ENCODE measurements around the gene TERT.
A peak's percentile ranks its signal among the peaks of the same experiment; 100 is the strongest.

TERT gene

GRCh38 chr5:1338506-1339070 lies 43.7 kb upstream of the TERT start:
- Histone ChIP-seq H3K27ac (no peak overlapping the region), H3K9me3 (replicated peaks in 1 of 11) (no peaks in the 10 kb centered on the region), H3K4me3 (no peak overlapping the region), H3K36me3 (peaks cover 91 to 100% (median 98%) of the 10 kb centered on the region in 11 experiments), H3K9ac (0 out of 22 replicates have a peak overlapping the region, but pooled peaks of 1 of the 11 experiments have one; percentile 24), H3K4me1 (peaks cover 11 to 65% (median 46%) of the 10 kb centered on the region in 10 experiments), H3K4me2 (peak overlapping the region in 2 of 11 experiments; percentile 14 to 30; a peak in 1 of 22 replicates), H4K20me1 (peaks cover 67 to 100% (median 99%) of the 10 kb centered on the region in 11 experiments; a peak in 21 of 22 replicates), H3K27me3 (no peaks in the 10 kb centered on the region)
- TF ChIP-seq Cebpa-rat (IDR thresholded peaks at IDR 0.05): no peak

- Histone ChIP-seq H3K36me3 (peaks cover 95 to 100% (median 98%) of the 10 kb centered on the region in 11 experiments), H3K27me3 (no peaks in the 10 kb centered on the region), H3K27ac (no peak overlapping the region), H3K9ac (no peak overlapping the region), H3K4me1 (peaks cover 6 to 61% (median 42%) of the 10 kb centered on the region in 10 experiments), H4K20me1 (peaks cover 71 to 100% (median 99%) of the 10 kb centered on the region in 11 experiments; a peak in 21 of 22 replicates), H3K4me2 (peak overlapping the region in 5 of 11 experiments; percentile 15 to 82 (median 72); a peak in 7 of 22 replicates), H3K9me3 (replicated peaks in 1 of 11) (no peaks in the 10 kb centered on the region), H3K4me3 (no peak overlapping the region)
- no peak for TF ChIP-seq Cebpa-rat (IDR thresholded peaks at IDR 0.05)
Measured at GRCh38 chr5:1338196-1338490, 43.3 kb upstream of the TERT start.

GRCh38 chr5:1337489-1338195 lies 42.8 kb upstream of the TERT start:
- Histone ChIP-seq H3K9ac (peak overlapping the region in 4 of 11 experiments; percentile 32 to 56 (median 48); a peak in 4 of 22 replicates), H3K27me3 (no peaks in the 10 kb centered on the region), H3K9me3 (replicated peaks in 1 of 11) (no peaks in the 10 kb centered on the region), H3K36me3 (peaks cover 91 to 100% (median 97%) of the 10 kb centered on the region in 11 experiments), H3K4me3 (no peak overlapping the region), H4K20me1 (peaks cover 75 to 100% (median 99%) of the 10 kb centered on the region in 11 experiments; a peak in 21 of 22 replicates), H3K4me2 (peak overlapping the region in 8 of 11 experiments; percentile 35 to 87 (median 72); a peak in 14 of 22 replicates), H3K27ac (no peak overlapping the region), H3K4me1 (peaks cover 1 to 56% (median 37%) of the 10 kb centered on the region in 10 experiments; a peak in 19 of 20 replicates)
- TF ChIP-seq Cebpa-rat (IDR thresholded peaks at IDR 0.05): no peak

GRCh38 chr5:1336749-1337488 lies 42.1 kb upstream of the TERT start:
- TF ChIP-seq Cebpa-rat (IDR thresholded peaks at IDR 0.05): no peak
- Histone ChIP-seq H3K27ac (no peak overlapping the region), H3K36me3 (peaks cover 88 to 100% (median 97%) of the 10 kb centered on the region in 11 experiments), H3K4me3 (peak overlapping the region in 1 of 10 experiments; percentile 32; a peak in 1 of 20 replicates), H4K20me1 (peaks cover 82 to 100% (median 99%) of the 10 kb centered on the region in 11 experiments; a peak in 21 of 22 replicates), H3K9ac (peak overlapping the region in 6 of 11 experiments; percentile 1 to 56 (median 45); a peak in 10 of 22 replicates), H3K27me3 (no peaks in the 10 kb centered on the region), H3K9me3 (replicated peaks in 1 of 11) (no peaks in the 10 kb centered on the region), H3K4me2 (peak overlapping the region in 9 of 11 experiments; percentile 8 to 87 (median 71); a peak in 16 of 22 replicates), H3K4me1 (peaks cover 0 to 55% (median 36%) of the 10 kb centered on the region in 10 experiments; a peak in 16 of 20 replicates)

GRCh38 chr5:1336106-1336561 lies 41.3 kb upstream of the TERT start:
- Histone ChIP-seq H3K9ac (peak overlapping the region in 5 of 11 experiments; percentile 1 to 56 (median 45); a peak in 5 of 22 replicates), H3K27ac (no peak overlapping the region), H3K27me3 (no peaks in the 10 kb centered on the region), H4K20me1 (peaks cover 87 to 100% (median 99%) of the 10 kb centered on the region in 11 experiments; a peak in 21 of 22 replicates), H3K9me3 (replicated peaks in 1 of 11) (no peaks in the 10 kb centered on the region), H3K4me3 (0 out of 20 replicates have a peak overlapping the region, but pooled peaks of 1 of the 10 experiments have one; percentile 32), H3K36me3 (peaks cover 88 to 100% (median 97%) of the 10 kb centered on the region in 11 experiments), H3K4me2 (peak overlapping the region in 8 of 11 experiments; percentile 8 to 87 (median 72); a peak in 14 of 22 replicates), H3K4me1 (peaks cover 0 to 58% (median 38%) of the 10 kb centered on the region in 10 experiments; a peak in 16 of 20 replicates)
- TF ChIP-seq Cebpa-rat (IDR thresholded peaks at IDR 0.05): no peak

- Histone ChIP-seq H3K27ac (no peak overlapping the region), H3K27me3 (no peaks in the 10 kb centered on the region), H3K9ac (peak overlapping the region in 1 of 11 experiments; percentile 50; a peak in 1 of 22 replicates), H3K36me3 (peaks cover 88 to 100% (median 97%) of the 10 kb centered on the region in 11 experiments), H3K4me1 (peaks cover 0 to 62% (median 38%) of the 10 kb centered on the region in 10 experiments; a peak in 16 of 20 replicates), H3K4me3 (no peak overlapping the region), H3K9me3 (replicated peaks in 1 of 11) (no peaks in the 10 kb centered on the region), H3K4me2 (peak overlapping the region in 7 of 11 experiments; percentile 4 to 87 (median 72); a peak in 11 of 22 replicates), H4K20me1 (peaks cover 89 to 100% (median 99%) of the 10 kb centered on the region in 11 experiments; a peak in 21 of 22 replicates)
- no peak for TF ChIP-seq Cebpa-rat (IDR thresholded peaks at IDR 0.05)
Measured at GRCh38 chr5:1335540-1336095, 40.8 kb upstream of the TERT start.

- H3K9me3 ChIP-seq (replicated peaks in 1 of 11): no peaks in the 10 kb centered on the region
- no peaks in the 10 kb centered on the region for H3K27me3 ChIP-seq
- peaks cover 88 to 100% (median 97%) of the 10 kb centered on the region in 11 experiments for H3K36me3 ChIP-seq
- TF ChIP-seq Cebpa-rat (IDR thresholded peaks at IDR 0.05): no peak
- H3K4me3 ChIP-seq: no peak overlapping the region
- peaks cover 89 to 100% (median 99%) of the 10 kb centered on the region in 11 experiments; a peak in 21 of 22 replicates for H4K20me1 ChIP-seq
- peak overlapping the region in 2 of 11 experiments; percentile 82 to 87; a peak in 1 of 22 replicates for H3K4me2 ChIP-seq
- no peak overlapping the region for H3K27ac ChIP-seq
- H3K9ac ChIP-seq: no peak overlapping the region; a peak in 1 of 22 replicates
- H3K4me1 ChIP-seq: peaks cover 0 to 62% (median 38%) of the 10 kb centered on the region in 10 experiments; a peak in 16 of 20 replicates
Measured at GRCh38 chr5:1334831-1335539, 40.1 kb upstream of the TERT start.
